MM.1S (cell line): ENCODE measurements around the gene SRGAP3.

Experiments used
- CTCF ChIP-seq: fragments of 300-600 bp; sonication (generic); IDR thresholded peaks from 2 replicates; pipeline ENCODE4 v1.5.1; 2016; ENCODE audit warnings: antibody characterized with exemption, low read length, mixed read lengths
- EZH2 ChIP-seq: fragments of 300-600 bp; sonication (generic); optimal IDR thresholded peaks from 2 replicates; pipeline ENCODE3; 2017; ENCODE audit warnings: low read depth, mild to moderate bottlenecking, antibody characterized with exemption, low read length, mixed read lengths
- EZH2phosphoT487 ChIP-seq: fragments of 300-600 bp; sonication (generic); IDR thresholded peaks from 2 replicates; pipeline ENCODE4 v1.6.1; 2018; ENCODE audit warnings: antibody characterized with exemption, low read length

- TF ChIP-seq CTCF (no peak), EZH2 (no peak), EZH2phosphoT487 (no peak)
These were observed 68.7 kb downstream of the SRGAP3 start for GRCh38 chr3:9180764-9181117.
